ENCODE data around the gene DNAH1.

GRCh38 chr3:52374173-52374572 is 58.1 kb downstream of the DNAH1 start:
- TF ChIP-seq CTCF (IDR thresholded peaks at IDR 0.05) (no peak), EZH2 (IDR thresholded peaks at IDR 0.05; ENCODE audit: borderline replicate concordance, insufficient read depth, low read depth, low read length, poor library complexity, severe bottlenecking) (no peak)
